Activated T-helper 1 cell treated with anti-CD3 and anti-CD28 coated beads, Interleukin-2, amount 50 U/mL, for 16 hours (primary cell): ENCODE measurements around the gene NAA60.
A peak's percentile ranks its signal among the peaks of the same experiment; 100 is the strongest.

Experiments used
- DNase-seq, 2 donors: peaks; one replicate each; pipeline ENCODE4 v3.0.0-alpha.2; 2020; ENCODE audit warnings: low read depth in 1 of 2, low spot score in 1 of 2

Gene NAA60

DNA sequence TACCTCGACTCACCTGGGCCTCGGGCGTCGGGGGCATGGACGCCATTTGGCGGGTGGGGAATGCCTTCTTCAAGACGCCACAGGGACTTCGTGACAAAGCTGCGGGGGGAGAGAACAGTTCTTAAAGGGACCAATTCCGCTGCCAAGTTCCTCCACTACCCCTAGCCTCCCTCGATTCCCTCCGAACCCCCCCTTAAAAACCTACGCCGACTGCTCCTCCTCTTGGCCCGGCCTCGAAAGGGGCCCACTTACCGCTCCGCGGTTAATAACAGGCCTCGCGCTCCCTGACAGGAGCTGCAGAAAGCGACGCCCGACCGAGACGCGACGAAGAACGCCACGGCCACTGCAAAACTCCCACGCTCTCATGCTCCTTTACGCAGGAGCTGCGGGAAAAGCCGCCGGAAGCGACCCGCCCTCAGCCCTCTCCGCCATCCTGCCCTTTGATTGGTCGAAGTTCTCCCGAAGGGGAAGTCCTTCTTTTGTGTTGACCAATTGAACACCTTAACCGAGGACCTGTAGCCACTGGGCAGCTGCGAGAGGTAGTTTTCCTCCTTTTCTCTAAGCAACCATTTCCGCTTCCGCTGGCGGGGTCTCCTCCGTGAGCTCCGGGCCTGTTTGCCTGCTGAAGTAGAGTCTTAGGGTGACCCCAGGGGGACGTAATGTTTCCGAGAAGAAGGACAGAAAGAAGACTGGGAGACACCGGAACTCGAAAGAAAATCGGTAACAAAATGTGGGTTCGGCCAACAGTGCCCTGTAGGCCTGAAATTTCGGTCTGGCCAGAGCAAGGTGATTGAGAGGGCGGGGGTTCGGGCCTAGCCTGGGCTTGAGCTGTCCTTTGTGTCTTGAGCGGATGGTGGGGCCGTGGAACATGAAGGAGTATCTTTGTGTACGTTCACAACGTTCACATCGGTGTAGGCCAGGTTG lies at the start of gene NAA60, which contains the start of gene ZNF597:
Gene NAA60 (plus strand): TSS at position 573 of the 924 bp plus-strand sequence. CDS start 32,548 bp downstream, outside the sequence.
Gene ZNF597 (minus strand): TSS at position 397 of the 924 bp plus-strand sequence. CDS start 351 bp downstream, at position 46.
- DNase-seq, result peak; percentile 49 to 64

DNA sequence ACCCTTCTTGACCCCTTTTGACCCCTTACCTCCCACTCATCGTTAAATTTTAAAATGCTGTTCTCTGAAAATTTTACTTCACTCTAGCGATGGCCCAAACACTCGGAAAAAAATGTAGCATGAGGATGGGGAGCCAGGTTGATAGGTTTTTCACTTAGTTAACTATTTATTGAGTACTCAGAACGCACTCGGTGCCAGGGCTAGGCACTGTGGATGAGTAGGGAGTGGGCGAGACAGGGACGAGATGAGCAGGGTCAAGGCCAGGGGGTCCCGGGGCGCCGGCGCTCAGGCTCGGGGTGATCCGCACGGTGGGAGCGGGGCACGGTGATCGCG lies 43.1 kb upstream of the NAA60 start:
- no peak for DNase-seq

DNA sequence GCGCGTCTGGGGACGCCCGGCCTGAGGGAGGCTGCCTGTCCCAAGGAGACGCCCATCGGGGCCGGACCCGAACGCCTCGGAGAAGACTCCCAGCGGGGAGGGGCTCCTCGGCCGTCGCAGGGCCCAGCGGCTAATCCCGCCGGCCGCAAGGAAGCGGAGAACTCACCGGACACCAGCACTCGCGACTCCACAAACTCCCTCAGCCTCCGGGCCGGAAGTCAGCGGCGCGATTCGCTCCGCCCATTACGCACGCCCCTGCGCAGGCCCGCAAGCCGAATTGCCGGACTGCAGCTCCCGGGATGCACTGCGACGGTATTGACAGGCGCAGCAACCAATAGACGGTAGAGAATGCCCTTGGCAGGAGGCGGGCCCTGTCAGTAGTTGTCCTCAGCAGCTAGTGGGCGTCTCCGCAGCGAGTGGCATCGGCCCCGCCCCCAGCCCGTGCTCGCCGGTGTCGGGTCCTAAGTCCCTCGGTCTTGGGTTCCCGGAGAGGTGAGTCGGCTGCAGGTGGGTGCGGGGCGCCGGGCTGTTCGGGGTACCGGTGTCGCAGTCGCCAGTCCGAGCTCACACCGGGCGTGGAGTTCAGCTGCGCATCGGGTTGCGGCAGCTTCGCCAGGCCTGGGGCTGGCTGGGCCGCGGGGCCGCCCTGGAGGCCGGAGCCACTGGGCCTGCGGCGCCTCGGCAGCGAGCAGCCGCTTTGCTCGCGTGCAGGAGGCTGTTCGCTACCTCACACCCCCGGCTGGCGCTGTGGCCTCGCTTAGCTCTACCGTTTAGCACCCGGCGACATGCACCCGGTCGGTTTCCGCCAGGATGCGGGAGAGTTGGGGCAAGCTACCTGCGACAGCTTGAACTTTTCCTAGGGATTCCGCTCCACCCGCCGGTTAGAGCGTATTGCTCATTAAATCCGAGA lies 42.4 kb upstream of the NAA60 start, which contains the start of the genes ZNF174 and ZSCAN32:
Gene ZNF174 (plus strand): TSS at position 437 of the 910 bp plus-strand sequence. CDS start 790 bp downstream, outside the sequence.
Gene ZSCAN32 (minus strand): TSS at position 226 of the 910 bp plus-strand sequence. CDS start 3,447 bp downstream, outside the sequence.
- peak; percentile 97 for DNase-seq

DNA sequence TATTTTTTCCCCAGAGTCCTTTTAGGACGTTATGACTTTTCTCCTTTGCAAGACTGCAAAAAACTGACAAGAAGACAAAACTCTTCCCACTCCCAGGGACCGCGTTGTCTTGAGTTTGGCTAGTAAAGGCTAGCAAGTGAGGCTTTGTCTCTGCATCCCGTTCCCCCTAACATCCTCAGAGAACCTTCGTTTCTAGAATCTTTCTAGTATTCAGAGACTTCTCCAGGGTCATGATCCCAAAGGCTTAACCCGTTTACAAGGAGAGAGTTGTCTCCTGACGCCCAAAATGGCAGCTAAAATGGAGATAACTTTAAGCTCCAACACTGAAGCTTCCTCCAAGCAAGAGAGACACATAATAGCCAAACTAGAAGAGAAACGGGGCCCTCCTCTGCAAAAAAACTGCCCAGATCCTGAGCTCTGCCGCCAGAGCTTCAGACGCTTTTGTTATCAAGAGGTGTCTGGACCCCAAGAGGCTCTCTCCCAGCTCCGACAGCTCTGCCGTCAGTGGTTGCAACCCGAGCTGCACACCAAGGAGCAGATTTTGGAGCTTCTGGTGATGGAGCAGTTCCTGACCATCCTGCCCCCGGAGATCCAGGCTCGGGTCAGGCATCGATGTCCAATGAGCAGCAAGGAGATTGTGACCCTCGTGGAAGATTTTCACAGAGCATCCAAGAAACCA lies 41.6 kb upstream of the NAA60 start:
- no peak for DNase-seq

DNA sequence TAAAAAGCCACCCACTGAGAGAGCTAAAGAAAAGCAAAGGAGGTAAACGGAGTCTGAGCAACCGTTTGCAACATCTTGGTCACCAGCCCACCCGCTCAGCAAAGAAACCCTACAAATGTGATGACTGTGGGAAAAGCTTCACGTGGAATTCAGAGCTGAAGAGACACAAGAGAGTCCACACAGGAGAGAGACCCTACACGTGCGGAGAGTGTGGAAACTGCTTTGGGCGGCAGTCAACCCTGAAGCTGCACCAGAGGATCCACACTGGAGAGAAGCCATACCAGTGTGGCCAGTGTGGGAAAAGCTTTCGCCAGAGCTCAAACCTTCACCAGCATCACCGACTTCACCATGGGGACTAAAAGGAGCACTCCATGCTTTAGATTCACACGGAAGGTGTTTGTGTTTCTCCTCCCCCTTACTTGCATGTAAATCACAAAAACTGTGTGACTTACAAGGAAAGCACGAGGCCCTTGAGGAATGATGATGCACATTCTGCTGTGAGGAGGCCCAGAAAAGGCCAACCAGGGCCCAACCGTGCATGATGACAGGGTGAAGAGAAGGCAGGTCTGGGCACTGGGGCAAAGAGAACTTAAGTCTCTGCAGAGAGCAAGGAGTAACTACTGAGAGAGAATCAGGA lies 34.8 kb upstream of the NAA60 start:
- no peak for DNase-seq

DNA sequence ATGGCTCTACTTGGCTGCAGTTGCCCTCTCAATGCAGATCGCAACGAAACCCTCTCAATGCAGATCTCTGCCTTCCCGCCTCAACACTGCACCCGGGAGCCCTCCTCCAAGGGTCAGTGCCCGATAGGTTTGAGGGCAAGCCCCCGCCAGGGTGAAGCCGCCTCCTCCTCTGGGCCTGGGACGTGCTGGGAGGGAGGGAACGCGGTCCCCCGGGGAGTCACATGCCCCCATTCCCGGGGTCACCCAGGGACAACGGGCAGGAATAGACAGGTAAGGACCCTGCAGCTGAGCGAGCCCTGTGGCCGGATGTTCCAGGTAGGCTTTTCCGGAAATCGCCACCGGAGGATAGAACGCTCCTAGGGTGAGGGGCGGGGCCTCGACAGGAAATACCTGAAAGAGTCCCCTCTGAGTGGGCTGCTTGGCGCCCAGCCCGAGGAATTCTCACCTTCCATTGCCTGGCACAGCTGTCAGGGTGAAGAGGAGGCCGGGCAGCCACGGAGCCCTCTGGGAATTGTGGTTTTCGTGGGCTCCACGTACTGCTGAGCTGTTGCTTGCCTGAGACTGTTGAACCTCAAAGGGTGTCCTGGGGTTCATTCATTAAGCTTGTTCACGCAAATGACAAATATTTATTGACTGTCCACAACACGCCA lies 29.6 kb upstream of the NAA60 start:
- no peak for DNase-seq

DNA sequence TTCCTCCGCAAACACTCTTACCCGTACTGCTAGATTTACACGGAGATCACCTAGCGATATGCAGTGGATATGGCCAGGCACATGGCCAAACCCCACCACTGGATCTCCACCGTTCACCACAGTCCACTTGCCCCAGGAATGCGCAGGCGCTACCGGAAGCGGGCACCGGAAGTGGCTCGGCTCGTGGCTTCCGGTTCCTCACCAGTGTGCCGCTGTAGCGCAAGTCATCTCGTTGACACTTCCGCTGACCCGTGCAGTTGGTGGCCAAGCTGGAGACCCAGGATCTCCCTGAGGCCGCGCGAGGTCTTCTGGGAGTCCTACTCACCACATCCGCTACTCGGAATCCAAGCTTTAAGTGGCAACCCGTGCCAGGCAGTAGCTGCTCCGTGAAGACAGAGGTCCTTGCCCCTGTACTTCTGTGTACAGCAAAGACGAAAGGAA lies 11.7 kb upstream of the NAA60 start:
- peak; percentile 6 to 32 for DNase-seq

DNA sequence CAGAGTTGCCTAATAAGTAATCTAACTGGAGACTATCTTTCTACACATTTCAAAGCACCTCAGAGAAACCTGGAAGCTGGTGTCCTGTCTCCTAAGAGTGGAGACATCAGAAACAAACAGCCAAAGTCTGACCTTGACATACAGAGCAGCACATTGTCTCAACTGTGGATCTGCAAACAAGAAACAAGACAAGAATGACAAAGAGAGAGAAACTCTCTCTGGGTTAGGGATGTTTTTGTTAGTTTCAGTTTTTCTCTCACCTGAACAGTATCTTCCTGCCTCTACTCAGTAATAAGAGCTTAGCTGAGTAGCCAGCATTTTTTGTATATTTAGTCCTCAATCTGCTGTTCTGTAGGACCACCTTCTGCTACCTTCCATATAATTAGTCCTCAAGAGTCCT lies 9.1 kb upstream of the NAA60 start:
- DNase-seq, result no peak

DNA sequence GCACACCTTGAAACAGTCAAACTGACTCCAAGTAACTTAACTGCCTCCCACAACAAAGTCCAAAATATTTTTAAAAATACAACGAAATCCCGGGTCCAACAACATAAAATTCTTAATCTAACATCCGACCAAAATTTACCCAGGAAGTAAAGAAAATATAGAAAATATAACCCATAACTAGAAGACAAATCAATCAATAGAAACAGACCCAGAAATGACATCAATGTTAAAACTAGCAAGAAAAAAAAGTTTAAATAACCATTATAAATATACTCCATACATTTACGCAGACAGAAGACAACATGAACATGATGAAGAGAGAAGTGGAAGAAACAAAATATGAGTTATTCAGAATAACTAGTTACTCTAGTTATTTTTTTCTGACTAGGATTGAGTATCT lies 3.8 kb upstream of the NAA60 start:
- no peak for DNase-seq

DNA sequence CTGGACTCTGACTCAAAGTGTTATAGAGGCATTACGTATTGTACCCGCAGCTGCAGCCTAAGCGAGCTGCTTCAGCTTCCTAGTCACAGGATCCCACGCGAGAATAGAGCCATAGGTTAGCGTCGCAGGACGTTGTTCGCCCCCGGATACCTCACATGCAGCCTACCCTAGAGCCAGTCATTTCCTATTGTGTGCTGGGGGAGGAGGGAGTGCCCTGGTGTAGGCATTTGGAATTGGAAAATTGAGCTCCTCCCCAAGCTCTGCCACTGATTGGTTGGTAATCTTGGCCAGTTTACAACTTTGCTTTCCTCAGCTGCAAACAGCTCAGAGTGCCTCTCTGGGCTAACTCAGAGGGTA lies 530 bp downstream of the NAA60 start:
- DNase-seq, result no peak

DNA sequence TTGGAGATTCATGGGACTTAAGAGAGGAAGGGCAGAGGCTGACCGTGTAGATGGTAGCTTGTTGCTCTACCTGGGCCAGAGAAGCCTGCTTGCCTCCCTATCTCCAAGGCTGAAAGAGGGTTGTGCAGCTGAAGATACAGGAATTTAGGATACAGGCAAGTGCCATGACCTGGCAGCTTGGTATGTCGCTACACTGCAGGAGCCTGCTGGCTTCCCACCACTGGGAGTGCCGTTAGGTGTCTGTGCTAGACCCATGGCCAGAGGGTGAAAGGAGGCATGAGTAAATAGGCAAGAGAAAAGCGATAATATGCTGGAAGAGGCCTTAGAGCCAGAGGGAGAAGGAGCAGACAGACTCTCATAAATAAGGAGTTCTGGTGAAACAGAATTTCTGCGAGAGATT lies 10.6 kb downstream of the NAA60 start:
- DNase-seq, result no peak

DNA sequence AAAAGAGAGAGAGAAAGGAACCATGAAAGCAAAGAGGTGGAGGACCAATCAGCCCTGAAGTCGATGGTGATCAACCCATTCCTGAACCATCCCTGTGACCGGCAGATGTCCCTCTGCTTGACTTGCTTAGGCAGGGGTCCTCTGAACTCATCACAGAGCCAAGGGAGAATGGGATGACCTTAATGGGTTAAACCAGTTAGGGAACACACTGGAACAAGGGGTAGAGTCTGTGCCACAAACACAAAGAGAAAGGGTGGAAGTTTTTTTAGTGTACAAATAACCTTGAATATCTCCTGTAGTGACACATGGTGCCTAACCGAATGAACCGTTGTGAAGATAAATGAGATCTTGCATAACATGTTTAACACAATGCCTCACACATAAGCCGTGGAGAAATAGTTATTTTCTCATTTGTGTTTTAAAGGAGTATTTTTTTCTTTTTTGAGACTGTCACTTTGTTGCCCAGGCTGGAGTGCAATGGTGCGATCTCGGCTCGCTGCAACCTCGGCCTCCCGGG lies 11.2 kb downstream of the NAA60 start:
- DNase-seq, result no peak

DNA sequence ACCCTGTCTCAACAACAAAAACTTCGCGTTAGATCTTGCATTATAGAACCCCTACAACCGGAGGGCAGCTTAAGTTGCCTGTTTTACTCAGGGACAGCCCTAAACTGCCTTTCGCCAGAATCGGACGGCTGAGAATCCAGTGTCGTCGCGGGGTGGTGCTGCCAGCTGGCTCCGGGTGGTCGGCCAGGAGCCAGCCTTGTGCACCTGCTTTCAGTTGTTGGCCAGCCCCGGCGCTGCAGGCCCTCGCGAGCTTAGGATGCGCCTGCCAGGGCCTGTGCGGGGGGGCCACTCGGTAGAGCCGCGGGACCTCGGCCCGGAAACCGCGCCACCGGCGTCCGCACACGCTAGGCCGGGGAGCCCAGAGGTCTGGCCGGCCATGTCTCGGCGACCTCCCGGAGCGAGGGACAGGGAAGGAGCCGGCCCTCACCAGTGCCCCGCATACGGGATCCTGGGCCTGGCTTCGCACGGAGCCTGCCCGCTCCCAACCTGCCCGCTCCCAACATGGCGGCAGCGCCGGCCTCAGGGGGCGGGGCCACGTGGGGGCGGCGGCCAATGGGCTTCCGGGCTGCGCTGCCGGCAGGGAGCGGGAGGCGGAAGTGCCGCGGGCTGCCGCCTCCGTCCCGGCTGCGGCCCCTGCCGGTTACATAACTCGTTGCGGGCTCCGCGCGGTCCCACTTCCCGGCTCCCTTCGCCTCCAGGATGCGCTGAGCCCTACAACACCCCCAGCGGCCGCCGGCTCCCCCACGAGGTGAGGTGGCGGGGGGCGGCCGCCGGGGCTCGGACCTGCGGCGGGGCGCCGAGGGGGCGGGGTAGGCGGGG lies 14.2 kb downstream of the NAA60 start:
- DNase-seq, result peak; percentile 79 to 83

DNA sequence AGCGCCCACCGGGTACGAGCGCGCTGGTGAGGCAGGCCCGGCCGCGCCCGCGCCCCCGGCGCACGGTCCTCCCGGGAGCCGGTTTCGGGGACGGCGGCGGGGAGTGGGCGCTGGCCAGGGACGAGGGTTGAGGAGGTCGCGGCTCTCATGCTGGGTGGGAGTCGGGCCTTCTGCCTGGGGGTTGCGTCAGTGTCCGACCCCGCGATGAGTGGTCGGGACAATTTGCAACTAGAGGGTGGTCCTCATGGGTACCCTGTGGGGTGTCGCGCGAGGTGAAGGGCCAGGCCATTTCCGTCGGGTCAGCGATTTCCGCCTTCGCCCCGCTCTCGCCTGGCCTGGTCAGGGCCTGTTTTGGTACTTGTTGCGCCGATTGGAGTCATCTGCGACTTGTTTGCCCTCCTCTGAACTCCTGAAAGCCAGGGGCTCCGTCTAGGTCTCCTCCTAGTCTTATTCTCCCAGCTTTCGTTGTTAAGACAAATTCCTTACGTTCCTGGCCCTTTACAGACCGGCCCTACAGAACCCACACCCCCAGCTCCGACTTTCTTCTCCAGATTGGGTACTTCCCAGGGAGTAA lies 14.9 kb downstream of the NAA60 start:
- DNase-seq, result no peak

DNA sequence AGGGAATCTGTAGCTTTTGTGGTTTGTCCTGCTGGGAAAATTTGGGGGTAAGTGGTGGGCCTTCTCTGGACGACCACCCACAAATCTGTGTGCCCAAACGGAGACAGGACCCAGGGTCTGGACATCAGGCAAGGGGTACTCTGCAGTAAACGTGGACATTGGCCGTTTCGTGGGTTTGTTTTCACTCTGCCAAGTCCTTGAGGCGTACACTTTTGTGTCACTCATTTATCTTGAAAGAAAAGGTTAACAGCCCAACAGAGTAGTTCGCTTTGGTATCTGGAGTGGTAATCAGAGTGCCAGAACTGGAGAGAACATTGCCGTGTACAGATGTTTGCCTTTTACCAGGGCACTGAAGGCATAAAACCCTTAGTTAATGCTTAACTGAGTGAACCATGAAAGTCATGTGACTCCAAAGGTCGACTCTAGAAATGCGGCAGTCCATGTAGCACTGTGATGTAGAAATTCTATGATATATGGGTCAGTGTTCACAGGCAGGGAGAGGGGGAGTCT lies 15.4 kb downstream of the NAA60 start:
- no peak for DNase-seq

DNA sequence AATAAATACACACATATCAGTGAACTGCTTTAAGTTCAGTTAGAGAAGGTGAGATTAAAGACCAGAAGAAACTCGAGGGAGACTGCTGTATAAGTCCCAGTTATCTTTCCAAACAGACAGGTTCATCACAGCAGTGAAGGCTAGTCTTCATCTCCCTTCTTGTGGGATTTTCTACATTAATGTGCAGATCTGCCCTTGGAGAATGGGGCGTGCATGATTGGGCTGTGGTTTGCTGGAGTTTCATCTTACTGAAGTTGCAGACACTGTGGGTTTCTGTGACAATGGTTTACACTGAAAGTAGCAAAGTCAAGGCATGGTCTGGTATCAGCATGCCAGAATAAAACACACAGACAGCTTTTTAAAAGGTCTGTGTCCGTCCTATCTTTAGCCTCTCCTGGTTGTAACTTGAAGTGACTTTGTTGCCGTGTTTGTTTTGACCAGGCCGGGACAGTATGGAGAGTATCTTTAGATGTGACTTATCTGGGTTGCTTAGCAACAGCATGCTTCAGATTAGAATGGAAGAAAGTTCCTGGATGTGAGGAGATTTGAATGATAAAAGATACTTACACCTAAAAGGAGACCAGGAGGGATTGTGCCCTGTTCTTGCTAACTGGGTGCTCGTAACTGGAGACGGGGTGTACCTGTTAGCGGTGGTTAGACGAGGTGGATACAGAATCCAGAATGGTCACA lies 16.1 kb downstream of the NAA60 start:
- DNase-seq, result no peak

DNA sequence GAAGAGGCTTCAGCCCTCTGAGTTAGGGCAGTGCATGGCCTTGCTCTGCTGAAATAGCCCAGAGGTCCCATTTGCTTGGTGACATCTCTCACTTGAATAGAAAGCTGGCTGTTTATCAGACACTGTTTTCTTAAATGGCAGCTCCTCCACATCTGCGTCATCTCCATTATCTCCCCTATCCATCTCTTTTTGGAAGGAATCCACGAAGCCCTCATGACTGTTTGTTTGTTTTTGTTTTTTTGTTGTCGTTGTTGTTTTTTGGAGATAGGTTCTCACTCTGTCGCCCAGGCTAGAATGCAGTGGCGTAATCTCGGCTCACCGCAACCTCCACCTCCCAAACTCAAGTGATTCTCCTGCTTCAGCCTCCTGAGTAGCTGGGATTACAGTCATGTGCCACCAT lies 16.6 kb downstream of the NAA60 start:
- DNase-seq, result no peak

DNA sequence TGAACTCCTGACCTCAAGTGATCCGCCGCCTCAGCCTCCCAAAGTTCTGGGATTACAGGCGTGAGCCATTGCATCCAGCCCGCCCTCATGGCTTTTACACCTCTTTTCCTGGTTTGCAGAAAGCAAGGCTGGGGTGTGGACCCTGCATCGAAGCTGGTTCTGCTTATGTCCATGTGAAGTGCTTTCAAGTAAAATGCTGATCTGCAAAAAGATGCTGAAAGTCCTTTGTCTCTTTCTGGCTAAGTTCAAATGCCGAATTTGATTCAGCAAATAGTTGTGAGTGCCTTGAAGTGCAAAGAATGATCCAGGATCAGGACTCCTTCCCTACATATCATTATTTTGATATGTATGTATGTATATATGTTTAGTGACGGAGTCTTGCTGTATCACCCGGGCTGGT lies 17.1 kb downstream of the NAA60 start:
- DNase-seq, result no peak
